ENCODE data around the gene SGCA.

The SGCA gene

DNA sequence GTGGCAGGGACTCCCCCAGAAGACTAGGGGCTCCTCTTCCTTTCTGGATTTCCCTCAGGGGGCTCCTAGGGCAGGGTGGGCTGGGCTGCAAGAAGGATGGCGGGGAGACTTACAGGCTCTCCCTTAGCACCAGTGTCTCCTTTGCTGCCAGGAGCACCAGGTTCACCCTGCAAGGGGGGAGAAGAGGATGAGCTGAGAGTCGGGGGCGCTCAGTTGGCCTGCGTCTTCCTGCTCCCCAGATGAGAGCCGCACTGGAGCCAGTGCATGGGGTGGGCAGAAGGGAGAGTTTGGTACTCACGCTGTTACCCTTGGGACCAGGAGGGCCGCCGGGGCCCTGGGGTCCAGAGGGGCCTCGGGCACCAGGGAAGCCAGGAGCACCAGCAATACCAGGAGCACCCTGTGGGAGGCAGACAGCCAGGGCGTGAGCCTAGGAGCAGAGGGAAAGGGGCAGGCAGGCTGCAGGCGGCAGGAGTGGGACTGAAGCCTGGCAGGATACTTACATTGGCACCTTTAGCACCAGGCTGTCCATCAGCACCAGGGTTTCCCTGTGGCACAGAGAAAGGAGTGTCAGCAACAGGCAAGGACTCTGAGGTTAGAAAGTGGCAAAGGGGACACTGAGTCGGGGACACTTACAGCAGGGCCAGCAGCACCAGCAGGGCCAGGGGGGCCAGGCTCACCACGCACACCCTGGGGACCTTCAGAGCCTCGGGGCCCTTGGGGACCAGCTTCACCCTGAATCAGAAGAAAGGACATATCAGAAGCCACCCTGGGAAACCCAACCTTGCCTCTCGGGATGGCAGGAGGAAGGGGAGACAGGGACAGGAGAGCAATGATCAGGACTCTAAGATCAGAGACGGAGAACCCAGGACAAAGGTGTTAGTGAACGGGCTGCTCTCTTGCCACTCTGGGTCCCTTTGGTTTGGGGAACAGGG, 29.4 kb downstream of the SGCA start:
- DNase-seq, result no peak
- ATAC-seq, result no peak

- DNase-seq, result no peak
- no peak for ATAC-seq
Measured at GRCh38 chr17:50196036-50196435, 30.2 kb downstream of the SGCA start.

GRCh38 chr17:50196826-50197225, 31.0 kb downstream of the SGCA start:
- DNase-seq (no peak), ATAC-seq (no peak)

GRCh38 chr17:50198026-50198669, 32.3 kb downstream of the SGCA start:
- DNase-seq (peak; percentile 75), ATAC-seq (no peak)

DNA sequence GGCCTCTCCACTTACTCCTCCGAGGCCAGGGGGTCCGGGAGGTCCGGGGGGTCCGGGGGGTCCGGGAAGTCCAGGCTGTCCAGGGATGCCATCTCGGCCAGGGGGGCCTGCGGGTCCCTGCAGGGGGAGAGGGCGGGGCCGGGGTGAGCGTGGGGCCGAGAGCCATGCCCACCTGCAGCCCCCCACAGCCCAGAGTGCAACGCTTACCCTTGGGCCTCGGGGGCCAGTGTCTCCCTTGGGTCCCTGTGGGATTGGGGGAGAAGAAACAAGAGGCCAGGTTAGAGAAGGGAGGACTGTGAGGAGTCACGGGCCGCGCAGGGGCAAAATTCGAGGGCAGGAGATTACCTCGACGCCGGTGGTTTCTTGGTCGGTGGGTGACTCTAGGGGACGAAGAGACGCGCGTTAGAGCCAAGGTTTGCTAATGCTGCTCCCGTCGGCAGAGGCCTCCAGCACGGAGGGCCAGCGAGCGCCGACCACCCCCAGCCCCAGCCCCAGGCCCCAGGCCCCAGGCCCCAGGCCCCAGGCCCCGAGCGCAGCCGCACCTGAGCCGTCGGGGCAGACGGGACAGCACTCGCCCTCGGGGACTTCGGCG, 33.5 kb downstream of the SGCA start:
- ATAC-seq (no peak), DNase-seq (no peak)

- DNase-seq (peak; percentile 71), ATAC-seq (peak; percentile 71)
Measured at GRCh38 chr17:50199803-50200456, 34.1 kb downstream of the SGCA start.

DNA sequence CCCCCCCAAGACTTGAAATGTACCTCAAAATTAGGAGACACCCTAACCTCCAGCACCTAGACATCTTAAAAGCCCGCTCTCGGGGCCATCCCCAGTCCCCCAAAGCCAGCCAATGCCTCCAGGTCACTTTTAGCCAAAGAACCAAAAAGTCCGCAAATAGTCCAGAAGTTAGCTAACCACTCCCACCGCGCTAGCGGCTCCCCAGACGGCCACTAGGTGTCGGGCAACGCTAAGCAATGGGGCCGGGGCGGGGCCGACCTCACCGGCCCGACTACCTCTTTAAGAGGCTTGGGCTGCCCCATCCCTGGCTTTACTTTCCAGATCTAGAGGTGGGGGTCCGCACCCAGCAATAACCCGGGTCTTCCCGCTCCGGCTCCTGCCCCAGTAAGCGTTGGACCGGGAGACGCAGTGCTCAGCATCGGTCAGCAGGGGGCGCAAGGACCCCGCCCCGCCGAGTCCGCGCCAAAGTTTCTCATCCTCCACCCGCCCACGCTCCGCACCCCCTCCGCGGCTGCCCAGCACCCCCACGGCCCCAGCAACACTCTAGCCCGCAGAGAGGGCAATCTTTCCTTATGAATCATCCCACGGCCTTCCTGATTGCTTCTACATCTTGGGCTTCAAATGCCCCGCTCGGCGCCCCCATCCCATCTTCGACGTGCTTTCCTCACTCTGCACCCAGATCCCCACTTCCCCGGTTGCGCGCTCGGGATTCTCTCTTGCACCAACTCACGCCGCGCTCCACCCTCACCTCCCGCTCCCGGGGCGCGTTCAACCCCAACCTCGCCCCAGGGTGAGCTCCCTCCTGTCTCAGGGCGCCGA, 34.9 kb downstream of the SGCA start:
- ATAC-seq (peak; percentile 75), DNase-seq (peak; percentile 85)

DNA sequence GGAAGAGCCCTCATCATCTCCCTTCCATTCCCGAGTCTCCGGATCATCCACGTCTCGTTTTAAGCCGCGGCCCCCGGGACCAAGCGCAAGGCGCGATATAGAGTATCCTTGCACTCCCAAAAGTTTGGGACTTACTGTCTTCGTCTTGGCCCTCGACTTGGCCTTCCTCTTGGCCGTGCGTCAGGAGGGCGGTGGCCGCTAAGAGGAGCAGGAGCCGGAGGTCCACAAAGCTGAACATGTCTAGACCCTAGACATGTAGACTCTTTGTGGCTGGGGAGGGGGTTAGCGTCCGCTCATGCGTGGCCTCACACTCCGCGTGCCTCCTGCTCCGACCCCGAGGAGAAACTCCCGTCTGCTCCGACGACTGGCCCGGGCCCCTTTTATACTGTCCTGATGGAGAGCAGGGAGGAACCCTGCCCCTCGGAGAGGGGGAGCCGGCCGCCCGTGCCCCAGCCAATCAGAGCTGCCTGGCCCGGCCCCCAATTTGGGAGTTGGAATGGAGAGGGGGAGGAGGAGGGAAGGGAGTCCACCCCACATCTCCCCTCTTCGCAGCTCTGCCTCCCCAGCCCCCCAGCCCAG, 35.6 kb downstream of the SGCA start, which contains the start of gene COL1A1:
TSS of gene COL1A1 (minus strand) at position 356 of the 579 bp plus-strand sequence. CDS start at position 238, 118 bp downstream.
- no peak for ATAC-seq

GRCh38 chr17:50203086-50203485, 37.3 kb downstream of the SGCA start:
- ATAC-seq, result no peak
- no peak for DNase-seq

More for the DNA sequence above, 35.6 kb downstream of the SGCA start, which contains the start of gene COL1A1:
- no peak for DNase-seq

- no peak for ATAC-seq
Measured at GRCh38 chr17:50203604-50204345, 38.0 kb downstream of the SGCA start.

GRCh38 chr17:50204431-50204830, 38.6 kb downstream of the SGCA start:
- no peak for DNase-seq
- no peak for ATAC-seq

More at GRCh38 chr17:50203604-50204345, 38.0 kb downstream of the SGCA start:
- no peak for DNase-seq

DNA sequence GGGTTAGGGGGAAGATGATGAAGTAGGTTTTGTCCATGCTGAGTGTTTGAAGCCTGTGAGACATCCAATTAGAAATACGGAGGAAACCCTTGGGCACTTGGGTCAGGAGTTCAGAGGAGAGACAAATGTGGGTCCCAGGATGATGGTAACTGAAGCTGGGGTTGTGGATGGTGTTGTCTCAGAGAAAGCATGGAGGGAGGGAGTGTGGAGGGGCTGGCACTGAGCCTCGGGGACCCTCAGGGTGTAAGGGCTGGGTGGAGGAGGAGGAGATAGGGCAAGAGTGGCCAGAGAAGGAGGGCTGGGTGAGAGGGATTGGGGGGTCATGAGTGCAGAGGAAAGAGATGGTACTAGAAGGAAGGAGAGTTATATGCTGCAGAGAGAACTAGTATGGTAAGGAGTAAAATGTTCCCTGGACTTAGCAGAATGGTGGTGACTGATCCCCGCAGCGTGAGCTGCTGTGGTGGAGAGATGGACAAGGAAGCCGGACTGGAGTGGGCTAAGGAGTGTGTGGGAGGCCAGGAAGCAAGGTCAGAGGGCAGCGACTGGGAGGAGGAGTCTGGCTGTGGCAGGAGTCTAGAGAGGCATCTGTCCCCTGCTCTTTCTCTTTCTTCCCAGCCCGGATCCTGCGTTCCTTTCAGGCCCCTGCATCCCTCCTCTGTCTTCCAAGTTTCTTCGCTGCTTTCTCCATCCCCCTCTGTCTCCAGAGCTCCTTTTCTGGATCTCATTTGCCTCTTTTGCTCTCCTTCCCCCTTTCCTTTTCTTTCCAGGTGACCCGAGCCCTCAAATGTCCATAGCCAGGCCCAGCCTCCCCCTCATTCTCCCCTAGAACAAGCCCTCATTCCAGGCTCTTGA, 39.5 kb downstream of the SGCA start:
- no peak for ATAC-seq
- no peak for DNase-seq

DNA sequence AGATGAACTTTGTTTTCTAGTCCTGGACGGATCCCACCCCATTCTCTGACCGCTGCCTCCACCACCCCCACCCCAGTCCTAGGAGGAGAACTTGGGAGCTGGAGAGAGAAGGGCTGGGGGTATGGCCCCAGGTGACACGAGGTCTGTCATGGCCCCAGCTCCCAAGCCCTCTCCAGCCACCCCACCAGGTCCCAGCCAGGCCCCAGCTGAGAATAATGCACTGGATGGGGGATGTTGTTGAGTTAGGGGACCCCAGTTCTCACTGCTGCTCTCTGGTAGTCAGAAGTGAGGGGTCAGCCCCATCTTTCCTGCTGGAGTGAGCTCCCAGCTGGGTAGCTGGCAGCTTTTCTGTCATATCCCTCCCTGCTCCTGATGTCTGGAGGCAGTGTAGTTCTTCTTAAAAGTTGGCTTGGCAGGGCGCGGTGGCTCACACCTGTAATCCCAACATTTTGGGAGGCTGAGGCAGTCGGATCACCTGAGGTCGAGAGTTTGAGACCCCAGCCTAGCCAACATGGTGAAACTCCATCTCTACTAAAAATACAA, 40.2 kb downstream of the SGCA start:
- ATAC-seq, result no peak
- no peak for DNase-seq

DNA sequence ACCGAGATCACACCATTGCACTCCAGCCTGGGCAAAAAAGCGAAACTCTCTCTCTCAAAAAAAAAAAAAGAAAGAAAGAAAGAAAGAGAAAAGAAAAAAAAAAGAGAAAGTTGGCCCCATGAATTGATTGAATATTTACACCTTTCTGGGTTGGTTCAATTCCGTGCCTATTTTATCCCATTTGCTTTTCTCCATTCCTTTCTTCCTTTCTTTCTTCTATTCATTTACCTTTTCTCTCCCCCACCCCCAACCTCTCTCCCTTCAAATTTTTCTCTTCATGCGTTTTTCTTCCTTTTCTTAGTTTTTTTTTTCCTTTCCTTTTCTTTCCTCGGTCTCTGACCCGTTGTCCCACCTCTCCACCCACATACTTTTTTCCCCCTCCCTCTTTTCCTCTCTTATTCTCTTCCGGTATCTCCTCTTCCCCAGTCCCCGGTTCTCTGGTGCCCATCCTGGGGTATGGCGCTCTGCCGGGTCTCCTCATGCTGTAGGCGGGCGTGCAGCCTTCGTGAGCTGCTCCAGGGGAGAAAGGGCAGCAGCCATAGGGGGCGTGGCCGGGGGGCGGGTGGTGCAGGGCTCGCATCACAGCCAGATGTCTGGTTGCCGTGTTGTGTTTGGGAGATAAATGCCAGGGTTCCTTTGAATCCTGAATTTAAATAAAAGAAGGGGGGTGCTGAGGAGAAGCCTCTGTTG, 40.9 kb downstream of the SGCA start:
- ATAC-seq (no peak), DNase-seq (peak; percentile 56)

DNA sequence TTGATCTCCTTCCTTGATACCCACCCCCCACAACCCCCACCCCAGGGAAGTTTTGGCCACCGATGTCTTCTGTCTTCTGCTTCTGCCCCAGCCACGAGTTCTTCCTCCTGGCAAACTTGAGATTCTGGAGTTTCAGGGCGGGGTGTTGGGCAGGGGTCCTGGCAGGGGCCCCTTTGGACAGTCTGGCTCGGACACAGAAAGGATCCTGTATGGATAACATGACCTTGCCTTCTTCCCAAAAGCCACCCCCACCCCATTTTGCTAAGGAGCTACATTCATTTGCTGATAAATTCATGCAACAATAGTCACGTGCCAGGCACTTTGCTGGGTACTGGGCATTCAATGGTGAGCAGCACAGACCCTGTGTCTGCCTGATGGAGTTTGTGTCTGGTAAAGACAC, 41.5 kb downstream of the SGCA start:
- no peak for ATAC-seq
- no peak for DNase-seq

GRCh38 chr17:50207792-50208567, 42.2 kb downstream of the SGCA start:
- DNase-seq (no peak), ATAC-seq (no peak)

GRCh38 chr17:50208611-50209061, 42.8 kb downstream of the SGCA start:
- DNase-seq (no peak), ATAC-seq (no peak)

DNA sequence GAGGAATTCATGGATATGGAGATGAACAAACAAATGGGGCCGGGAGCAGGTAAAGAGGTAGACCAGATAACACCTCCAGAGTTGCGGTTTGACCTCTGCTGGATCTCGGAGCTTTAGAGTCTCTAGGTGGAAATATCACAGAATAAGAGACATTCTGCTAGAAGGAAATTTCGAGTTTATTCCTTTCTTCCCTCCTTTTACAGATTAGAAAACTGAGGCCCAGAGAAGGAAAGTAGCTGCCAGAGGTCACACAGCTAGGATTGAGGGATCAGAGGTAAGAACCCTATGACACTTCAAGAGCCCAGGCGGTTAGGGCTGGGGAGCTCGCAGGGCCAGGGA, 43.3 kb downstream of the SGCA start:
- ATAC-seq, result no peak
- DNase-seq, result no peak

Data from stimulated activated naive CD8-positive, alpha-beta T cell treated with anti-CD3 and anti-CD28 coated beads, Interleukin-15, Interleukin-2, amounts not matched to agents 100 U/mL and 50 U/mL, for 24 hours (primary cell).